ENCODE measurements around the gene TTC33.

DNA sequence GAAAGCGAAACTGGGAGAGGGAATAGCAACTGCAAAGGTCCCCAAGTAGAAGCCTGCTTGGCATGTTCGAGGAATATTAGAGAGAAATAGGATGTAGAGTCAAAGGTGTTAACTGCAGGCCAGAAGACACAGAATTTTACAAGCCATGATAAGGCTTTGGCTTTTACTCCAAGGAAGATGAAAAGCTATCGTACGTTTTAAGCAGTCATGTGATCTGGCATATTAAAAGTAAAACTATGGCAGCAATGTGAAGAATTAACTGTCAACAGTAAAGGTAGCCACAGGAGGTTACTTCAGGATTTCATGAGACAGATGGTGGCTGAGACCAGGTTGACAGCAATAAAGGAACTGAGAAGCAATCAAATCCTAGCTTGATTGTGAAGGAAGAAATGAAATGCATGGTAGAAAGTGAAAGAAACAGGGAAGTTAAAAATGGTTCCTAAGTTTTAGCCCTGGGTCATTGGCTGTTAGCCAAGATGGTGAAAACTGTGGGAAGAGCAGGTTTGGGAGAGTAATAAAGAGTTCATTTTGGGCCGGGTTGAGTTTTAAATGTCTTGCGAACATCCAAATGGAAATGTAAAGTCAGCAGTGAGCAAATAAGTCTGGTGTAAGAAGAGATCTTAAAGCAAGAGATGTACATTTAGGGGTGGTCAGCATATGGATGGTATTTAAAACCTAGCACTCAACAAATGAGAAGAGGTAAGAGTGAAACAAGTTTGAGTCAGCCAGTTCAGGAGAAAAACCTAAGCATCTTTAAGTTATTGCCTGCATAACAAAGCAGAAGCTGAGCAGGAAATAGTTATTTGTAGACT is 20.3 kb upstream of the TTC33 start:
- TF ChIP-seq CTCF (IDR thresholded peaks at IDR 0.05; ENCODE audit: low read depth, low read length) = no peak
- TF ChIP-seq EZH2phosphoT487 (IDR thresholded peaks at IDR 0.05; ENCODE audit: low read depth) = no peak

Measured in OCI-LY3 (cell line).